Skin epidermis (tissue), 12 donors: ENCODE measurements around the gene AVP.
"Not testable (repeated sequence)": the region's sequence is repeated elsewhere in the genome, so short reads cannot be mapped to it uniquely, and the experiment has no call there.

ENCODE experiments used
- H3K27ac ChIP-seq, 21 experiments: fragments of 200-600 bp; sonication (generic) in 11 of 21; one replicate each; pipeline ENCODE4 v1.5.0; 2020; ENCODE audit warnings: mild to moderate bottlenecking in 3 of 21, inconsistent platforms in 2 of 21, moderate library complexity in 2 of 21
- H3K4me3 ChIP-seq, 7 experiments: fragments of 200-600 bp; sonication (generic) in 2 of 7; one replicate each; pipeline ENCODE4 v1.5.0; 2020; ENCODE audit warnings: inconsistent platforms in 2 of 7, mild to moderate bottlenecking in 2 of 7, moderate library complexity in 1 of 7

AVP gene, protein sequence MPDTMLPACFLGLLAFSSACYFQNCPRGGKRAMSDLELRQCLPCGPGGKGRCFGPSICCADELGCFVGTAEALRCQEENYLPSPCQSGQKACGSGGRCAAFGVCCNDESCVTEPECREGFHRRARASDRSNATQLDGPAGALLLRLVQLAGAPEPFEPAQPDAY

GRCh38 chr20:3084283-3084985 lies at the start of gene AVP:
TSS of gene AVP (minus strand) at chr20:3084724. CDS start at chr20:3084674, 50 bp downstream.
- H3K4me3 ChIP-seq = no peak within 1 kb of the TSS
- no peak within 1 kb of the TSS for H3K27ac ChIP-seq

DNA sequence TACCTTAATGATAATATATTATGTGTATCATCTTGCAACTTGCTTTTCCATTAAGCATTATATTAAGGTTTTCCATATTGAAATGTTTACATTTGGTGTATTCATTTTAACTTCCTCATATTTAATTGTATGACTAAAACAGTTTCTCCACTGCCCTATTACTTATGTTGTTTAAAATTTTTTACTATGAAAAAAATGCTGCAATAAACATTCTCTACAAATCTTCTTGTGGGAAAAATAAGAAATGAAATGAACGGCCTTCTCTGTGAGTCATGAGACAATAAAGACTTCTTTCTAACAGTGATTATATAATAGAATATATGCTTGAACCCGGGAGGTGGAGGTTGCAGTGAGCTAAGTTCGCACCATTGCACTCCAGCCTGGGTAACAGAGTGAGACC lies 49.6 kb upstream of the AVP start:
- H3K27ac ChIP-seq = no peak overlapping the region
- H3K4me3 ChIP-seq = no peak overlapping the region

- no peak overlapping the region for H3K27ac ChIP-seq
- no peak overlapping the region for H3K4me3 ChIP-seq
Measured at GRCh38 chr20:3133155-3133554, 48.6 kb upstream of the AVP start.

DNA sequence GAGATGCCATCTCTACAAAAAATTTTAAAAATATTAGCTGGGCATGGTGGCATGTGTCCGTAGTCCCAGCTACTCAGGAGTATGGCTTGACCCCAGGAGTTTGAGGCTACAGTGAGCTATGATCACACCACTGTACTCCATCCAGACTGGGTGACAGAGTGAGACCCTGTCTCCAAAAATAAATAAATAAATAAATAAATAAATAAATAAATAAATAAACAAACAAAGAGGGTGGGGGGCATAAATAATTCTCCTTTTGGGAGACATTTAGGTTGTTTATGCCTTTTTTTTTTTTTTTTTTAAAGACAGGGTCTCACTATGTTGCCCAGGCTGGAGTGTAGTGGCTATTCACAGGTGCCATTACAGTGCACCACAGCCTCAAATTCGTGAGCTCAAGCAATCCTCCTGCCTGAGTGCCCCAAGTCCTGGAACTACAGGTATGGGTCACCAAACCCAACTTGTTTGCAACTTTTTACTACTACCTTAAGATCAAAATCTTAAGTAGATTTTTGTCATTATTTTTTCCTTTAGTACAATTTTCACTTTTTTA lies 45.6 kb upstream of the AVP start:
- Histone ChIP-seq H3K27ac (no peak overlapping the region), H3K4me3 (no peak overlapping the region)

GRCh38 chr20:3129094-3129493 lies 44.6 kb upstream of the AVP start:
- Histone ChIP-seq H3K4me3 (no peak overlapping the region), H3K27ac (no peak overlapping the region)

- Histone ChIP-seq H3K27ac (no peak overlapping the region), H3K4me3 (no peak overlapping the region)
Measured at GRCh38 chr20:3128275-3128984, 43.9 kb upstream of the AVP start.

DNA sequence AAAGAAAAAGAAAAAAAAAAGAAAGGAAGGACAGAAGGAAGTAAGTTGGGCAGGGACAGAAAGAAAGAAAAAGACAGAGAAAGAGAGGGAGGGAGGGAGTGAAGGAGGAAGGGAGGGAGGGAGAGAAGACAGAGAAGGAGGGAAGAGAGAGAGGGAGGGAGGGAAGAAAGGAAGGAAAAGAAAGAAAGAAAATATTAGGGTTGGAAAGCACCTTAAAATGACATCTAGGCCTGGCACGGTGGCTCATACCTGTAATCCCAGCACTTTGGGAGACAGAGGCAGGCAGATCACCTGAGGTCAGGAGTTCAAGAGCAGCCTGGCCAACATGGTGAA lies 42.0 kb upstream of the AVP start:
- H3K27ac ChIP-seq = no peak overlapping the region

DNA sequence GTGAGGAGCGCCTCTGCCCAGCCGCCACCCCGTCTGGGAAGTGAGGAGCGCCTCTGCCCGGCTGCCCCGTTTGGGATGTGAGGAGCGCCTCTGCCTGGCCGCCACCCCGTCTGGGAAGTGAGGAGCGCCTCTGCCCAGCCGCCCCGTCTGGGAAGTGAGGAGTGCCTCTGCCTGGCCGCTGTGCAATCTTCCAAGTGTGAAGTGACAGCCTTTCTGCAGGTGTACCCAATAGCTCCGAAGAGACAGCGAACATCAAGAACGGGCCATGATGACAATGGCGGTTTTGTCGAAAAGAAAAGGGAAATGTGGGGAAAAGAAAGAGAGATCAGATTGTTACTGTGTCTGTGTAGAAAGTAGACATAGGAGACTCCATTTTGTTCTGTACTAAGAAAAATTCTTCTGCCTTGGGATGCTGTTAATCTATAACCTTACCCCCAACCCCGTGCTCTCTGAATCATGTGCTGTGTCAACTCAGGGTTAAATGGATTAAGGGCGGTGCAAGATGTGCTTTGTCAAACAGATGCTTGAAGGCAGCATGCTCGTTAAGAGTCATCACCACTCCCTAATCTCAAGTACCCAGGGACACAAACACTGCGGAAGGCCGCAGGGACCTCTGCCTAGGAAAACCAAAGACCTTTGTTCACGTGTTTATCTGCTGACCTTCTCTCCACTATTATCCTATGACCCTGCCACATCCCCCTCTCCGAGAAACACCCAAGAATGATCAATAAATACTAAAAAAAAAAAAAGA lies 41.4 kb upstream of the AVP start:
- not testable (repeated sequence) for H3K4me3 ChIP-seq, H3K27ac ChIP-seq

More for the DNA sequence above, 42.0 kb upstream of the AVP start:
- H3K4me3 ChIP-seq = no peak overlapping the region

GRCh38 chr20:3124773-3125560 lies 40.4 kb upstream of the AVP start:
- not testable (repeated sequence) for H3K4me3 ChIP-seq, H3K27ac ChIP-seq

DNA sequence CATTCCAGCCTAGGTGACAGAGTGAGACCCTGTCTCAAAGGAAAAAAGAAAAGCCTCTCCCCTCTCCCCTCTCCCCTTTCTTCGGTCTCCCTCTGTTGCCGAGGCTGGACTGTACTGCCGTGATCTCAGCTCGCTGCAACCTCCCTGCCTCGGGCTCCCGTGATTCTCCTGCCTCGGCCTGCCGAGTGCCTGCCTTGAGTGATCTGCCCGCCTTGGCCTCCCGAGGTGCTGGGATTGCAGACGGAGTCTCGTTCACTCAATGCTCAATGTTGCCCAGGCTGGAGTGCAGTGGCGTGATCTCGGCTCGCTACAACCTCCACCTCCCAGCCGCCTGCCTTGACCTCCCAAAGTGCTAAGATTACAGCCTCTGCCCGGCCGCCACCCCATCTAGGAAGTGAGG lies 39.6 kb upstream of the AVP start:
- not testable (repeated sequence) for H3K4me3 ChIP-seq, H3K27ac ChIP-seq

DNA sequence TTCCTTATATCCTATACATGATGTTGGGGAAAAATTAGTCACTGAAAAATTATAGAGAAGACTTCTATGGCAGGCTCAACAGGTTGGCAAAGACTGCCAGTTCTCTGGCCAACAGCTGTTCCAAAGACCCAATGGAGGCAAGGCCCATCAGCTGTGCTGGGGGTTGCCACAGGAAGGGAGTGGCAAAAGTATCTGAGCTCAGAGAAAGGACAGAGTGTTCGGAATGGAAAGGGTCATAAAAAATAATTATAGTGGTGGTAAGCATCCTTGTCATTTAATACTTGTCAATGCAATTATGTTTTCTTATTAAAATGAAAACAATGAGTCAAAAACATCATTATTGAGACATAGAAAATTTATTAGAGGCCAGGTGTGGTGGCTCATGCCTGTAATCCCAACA lies 39.0 kb upstream of the AVP start:
- H3K27ac ChIP-seq = peak overlapping the region in 1 of 21 experiments; percentile 42
- H3K4me3 ChIP-seq = no peak overlapping the region

DNA sequence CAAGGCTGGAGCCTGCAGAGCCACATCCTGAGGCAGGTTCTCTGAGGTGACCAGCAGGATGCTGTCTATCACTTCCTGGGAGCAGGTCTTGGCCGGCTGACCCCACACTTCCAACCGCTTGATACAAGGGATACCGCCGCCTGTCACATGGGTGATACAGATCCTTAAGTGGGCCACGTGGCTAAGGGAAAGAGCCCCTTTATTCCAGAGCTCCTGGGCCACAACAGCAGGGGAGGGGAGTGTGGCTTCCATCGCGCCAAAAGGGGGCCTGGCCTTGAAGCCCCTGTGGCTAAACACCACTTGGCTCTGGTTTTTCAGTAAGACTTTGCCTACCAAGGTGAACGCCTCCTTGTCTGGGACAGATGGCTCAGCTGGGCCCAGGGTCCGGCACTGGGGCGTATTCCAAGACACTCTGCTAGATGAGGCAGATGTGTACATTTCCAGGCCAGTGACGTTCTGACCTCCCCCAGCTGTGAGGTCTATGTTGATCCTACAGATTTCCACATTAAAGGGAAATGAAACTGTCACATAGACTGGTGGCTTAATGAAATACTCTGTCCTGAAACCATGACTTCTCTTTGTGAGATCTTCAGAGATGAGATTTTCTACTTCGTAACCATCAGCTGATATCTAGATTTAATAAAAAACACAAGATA lies 37.6 kb upstream of the AVP start:
- Histone ChIP-seq H3K4me3 (no peak overlapping the region), H3K27ac (peak overlapping the region in 1 of 21 experiments; percentile 10)

DNA sequence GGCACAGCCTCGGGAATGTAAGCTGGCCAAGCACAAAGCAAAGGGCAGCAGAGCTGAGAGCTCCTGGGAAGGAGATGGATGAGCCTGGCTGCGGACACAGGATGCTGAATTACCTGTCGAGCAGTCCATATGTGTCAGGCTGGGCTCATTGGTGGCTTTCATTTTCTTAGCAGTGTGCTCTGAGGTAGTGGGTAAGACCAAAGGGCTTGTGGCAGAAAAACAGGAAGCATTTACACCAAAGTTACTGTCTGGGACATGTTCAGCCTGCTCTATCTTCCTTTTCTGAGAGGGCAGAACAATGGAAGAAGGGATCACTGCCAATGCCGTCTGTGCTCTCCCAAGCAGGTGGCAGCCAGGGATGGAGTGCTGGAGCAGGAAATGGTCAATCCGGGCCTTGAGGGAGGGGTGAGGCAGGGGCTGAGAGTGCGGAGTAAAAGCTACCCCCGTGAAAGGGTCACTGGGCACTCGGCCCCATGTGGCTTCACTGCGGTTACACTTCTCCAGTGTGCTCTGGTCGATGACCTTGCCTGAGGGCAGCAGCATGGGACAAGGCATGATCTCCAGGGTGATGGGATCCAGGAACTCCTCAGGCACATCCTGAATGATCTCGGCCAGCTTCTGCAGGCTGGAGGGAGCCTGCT lies 36.9 kb upstream of the AVP start:
- Histone ChIP-seq H3K27ac (peak overlapping the region in 3 of 21 experiments; percentile 10 to 47 (median 32)), H3K4me3 (no peak overlapping the region)

DNA sequence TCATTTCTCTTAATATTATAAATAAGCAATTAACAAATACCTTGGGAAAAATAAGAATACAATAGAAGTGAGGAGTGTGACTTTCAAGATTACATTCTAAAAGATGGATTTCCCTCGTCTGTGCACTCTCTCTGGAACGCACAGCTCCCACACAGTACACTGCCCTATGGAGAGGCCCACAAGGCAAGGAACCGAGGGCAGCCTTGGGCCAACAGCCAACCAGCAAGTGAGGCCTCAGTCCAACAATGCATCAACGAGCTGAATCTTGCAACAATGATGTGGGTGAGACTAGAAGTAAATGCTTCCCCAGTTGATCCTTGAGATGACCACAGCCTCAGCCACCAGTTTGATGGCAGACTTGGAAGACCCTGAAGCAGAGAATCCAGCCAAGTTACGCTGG lies 34.5 kb upstream of the AVP start:
- H3K4me3 ChIP-seq = no peak overlapping the region

DNA sequence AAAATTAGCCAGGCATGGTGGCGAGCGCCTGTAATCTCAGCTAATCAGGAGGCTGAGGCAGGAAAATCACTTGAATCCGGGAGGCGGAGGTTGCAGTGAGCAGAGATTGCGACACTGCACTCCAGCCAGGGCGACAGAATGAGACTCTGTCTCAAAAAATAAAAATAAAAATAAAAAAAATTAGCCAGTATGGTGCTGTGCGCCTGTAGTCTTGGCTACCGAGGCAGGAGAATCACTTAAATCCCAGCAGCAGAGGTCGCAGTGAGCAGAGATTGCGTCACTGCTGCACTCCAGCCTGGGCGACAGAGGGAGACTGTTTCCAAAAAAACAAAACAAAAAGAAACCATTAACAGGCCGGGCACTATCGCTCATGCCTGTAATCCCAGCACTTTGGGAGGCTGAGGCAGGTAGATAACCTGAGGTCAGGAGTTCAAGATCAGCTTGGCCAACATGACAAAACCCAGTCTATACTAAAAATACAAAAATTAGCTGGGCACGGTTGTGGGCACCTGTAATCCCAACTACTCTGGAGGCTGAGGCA lies 33.4 kb upstream of the AVP start:
- H3K4me3 ChIP-seq = not testable (repeated sequence)
- peak overlapping the region in 2 of 21 experiments; percentile 11 to 39 for H3K27ac ChIP-seq

More for the DNA sequence above, 34.5 kb upstream of the AVP start:
- no peak overlapping the region for H3K27ac ChIP-seq

DNA sequence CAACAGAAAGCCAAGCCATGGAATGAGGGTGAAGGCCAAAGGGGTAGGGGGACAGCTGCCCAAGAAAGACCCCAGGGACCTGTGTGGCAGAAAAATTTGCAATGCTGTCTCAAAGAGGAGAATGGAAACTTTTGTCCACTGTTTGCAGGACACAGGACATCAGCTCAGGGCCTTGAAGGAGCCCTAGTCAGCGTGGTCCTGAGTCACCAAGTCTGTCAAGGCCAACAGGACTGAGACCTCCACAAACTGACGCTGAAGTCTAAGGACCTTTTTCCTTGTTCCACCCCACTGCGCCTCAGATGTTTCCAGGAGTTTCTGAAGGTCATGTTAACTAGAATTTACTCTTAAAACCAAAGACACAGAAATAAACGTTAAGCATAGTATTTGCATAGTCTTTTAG lies 31.8 kb upstream of the AVP start:
- H3K27ac ChIP-seq = no peak overlapping the region
- no peak overlapping the region for H3K4me3 ChIP-seq

DNA sequence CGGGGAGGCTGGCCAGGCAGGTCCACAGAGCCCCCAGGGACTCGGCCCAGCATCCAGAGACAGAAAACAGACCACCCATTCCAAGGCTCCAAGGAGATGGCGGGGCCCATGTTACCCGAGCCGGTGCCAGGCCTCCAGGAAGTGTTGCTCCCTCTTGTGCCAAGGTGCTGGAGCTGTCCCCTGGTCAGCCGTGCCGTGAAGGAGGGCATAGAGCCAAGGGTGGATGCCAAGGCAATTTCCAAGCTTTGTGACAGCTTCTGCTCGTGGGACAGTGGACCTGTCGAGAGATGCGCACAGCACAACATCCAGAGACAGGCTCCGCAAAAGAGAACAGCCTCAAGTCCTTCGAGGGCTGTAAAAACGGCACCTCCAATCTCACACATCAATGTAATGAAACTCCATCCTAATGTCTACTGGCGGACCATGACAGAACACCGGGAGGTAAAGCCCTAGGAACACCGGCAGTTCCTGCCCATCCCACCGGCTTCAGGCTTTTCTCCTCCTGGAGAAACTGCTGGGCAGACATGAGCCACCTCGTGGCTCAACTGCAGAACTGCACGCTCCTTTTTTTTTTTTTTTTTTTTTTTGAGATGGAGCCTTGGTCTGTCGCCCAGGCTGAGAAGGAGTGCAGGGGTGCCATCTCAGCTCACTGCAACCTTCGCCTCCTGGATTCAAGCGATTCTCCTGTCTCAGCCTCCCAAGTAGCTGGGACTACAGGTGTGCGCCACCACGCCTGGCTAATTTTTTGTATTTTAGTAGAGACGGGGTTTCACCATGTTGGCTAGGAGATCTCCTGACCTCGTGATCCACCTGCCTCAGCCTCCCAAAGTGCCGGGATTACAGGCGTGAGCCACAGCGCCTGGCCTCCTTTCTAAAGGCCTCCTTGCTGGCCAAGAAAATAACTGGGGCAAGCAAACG lies 30.9 kb upstream of the AVP start:
- H3K4me3 ChIP-seq = no peak overlapping the region
- no peak overlapping the region for H3K27ac ChIP-seq
